Neural cell (in vitro differentiated cells): ENCODE measurements around the gene GPATCH3.

Experiments used
- EZH2 ChIP-seq: fragments of 200-600, 300-800 bp; shearing (Covaris generic), sonication (generic); IDR thresholded peaks from 2 replicates; pipeline ENCODE4 v1.6.1; 2014; ENCODE audit warnings: antibody characterized with exemption, low read length, borderline replicate concordance, mild to moderate bottlenecking; ENCODE audit not compliant: insufficient read depth, poor library complexity, severe bottlenecking
- POLR2AphosphoS5 ChIP-seq: IDR thresholded peaks from 2 replicates; pipeline ENCODE4 v1.6.1; 2012
- RAD21 ChIP-seq: fragments of 450-650 bp; conservative IDR thresholded peaks from 2 replicates; pipeline ENCODE4 v1.6.1; 2014; ENCODE audit warnings: antibody characterized with exemption, mild to moderate bottlenecking, moderate library complexity
- TAF1 ChIP-seq: IDR thresholded peaks from 2 replicates; pipeline ENCODE4 v1.6.1; 2012; ENCODE audit warnings: low read depth
- TF ChIP-seq, protein P1 (sequence below): fragments of 450-650 bp; IDR thresholded peaks from 2 replicates; pipeline ENCODE4 v1.5.1; 2014; ENCODE audit warnings: antibody characterized with exemption, mild to moderate bottlenecking, moderate library complexity; ENCODE audit not compliant: poor library complexity, severe bottlenecking
- TF ChIP-seq, protein P2 (sequence below): IDR thresholded peaks from 2 replicates; pipeline ENCODE4 v1.6.1; 2012; ENCODE audit warnings: borderline replicate concordance

DNA sequence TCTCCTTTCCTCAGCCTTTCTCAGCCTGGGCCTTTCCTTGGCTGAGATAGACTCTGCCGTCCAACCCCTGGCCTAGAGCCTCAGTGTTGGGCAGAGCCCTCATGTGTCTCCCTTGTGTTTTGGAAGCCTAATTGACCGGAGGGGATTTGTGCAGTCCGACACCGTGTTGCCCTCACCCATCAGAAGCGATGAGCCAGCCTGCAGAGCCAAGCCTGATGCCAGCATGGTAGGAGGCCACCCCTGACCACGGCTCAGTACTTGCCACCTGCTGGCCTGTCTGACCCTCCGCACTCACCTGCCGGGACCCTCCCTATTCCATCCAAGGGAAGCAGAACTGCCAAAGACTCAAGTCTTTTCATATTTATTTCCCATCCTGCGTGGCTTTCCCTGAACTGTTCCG lies 46.7 kb downstream of the GPATCH3 start:
- TF ChIP-seq, protein P1, sequence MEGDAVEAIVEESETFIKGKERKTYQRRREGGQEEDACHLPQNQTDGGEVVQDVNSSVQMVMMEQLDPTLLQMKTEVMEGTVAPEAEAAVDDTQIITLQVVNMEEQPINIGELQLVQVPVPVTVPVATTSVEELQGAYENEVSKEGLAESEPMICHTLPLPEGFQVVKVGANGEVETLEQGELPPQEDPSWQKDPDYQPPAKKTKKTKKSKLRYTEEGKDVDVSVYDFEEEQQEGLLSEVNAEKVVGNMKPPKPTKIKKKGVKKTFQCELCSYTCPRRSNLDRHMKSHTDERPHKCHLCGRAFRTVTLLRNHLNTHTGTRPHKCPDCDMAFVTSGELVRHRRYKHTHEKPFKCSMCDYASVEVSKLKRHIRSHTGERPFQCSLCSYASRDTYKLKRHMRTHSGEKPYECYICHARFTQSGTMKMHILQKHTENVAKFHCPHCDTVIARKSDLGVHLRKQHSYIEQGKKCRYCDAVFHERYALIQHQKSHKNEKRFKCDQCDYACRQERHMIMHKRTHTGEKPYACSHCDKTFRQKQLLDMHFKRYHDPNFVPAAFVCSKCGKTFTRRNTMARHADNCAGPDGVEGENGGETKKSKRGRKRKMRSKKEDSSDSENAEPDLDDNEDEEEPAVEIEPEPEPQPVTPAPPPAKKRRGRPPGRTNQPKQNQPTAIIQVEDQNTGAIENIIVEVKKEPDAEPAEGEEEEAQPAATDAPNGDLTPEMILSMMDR = no peak
- TF ChIP-seq EZH2 (no peak), POLR2AphosphoS5 (no peak), TAF1 (no peak), RAD21 (no peak)
- TF ChIP-seq, protein P2, sequence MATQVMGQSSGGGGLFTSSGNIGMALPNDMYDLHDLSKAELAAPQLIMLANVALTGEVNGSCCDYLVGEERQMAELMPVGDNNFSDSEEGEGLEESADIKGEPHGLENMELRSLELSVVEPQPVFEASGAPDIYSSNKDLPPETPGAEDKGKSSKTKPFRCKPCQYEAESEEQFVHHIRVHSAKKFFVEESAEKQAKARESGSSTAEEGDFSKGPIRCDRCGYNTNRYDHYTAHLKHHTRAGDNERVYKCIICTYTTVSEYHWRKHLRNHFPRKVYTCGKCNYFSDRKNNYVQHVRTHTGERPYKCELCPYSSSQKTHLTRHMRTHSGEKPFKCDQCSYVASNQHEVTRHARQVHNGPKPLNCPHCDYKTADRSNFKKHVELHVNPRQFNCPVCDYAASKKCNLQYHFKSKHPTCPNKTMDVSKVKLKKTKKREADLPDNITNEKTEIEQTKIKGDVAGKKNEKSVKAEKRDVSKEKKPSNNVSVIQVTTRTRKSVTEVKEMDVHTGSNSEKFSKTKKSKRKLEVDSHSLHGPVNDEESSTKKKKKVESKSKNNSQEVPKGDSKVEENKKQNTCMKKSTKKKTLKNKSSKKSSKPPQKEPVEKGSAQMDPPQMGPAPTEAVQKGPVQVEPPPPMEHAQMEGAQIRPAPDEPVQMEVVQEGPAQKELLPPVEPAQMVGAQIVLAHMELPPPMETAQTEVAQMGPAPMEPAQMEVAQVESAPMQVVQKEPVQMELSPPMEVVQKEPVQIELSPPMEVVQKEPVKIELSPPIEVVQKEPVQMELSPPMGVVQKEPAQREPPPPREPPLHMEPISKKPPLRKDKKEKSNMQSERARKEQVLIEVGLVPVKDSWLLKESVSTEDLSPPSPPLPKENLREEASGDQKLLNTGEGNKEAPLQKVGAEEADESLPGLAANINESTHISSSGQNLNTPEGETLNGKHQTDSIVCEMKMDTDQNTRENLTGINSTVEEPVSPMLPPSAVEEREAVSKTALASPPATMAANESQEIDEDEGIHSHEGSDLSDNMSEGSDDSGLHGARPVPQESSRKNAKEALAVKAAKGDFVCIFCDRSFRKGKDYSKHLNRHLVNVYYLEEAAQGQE = no peak
